Keratinocyte (primary cell): ENCODE measurements around the gene ZNF681. TPM values are rescaled to one million over a fixed set of nuclear protein-coding genes. Genes with fewer than 3 reads are reported as not detected.
A peak's percentile ranks its signal among the peaks of the same experiment; 100 is the strongest.

Experiments used
- DNase-seq: peaks from one replicate; pipeline ENCODE4 v3.0.0-alpha.2; 2011; ENCODE audit warnings: low read depth, missing footprints, low spot score
- FAIRE-seq: peaks from 2 replicates; lab custom pipeline; 2011; peaks lifted over from hg19 to GRCh38; lab: Jason Lieb, UNC
- H2AFZ ChIP-seq: 2 replicates; pipeline ENCODE4 v1.6.0; 2012; ENCODE audit warnings: low read length, control low read depth, inconsistent platforms; ENCODE audit not compliant: control insufficient read depth
- H3K27ac ChIP-seq: 2 replicates; pipeline ENCODE4 v1.5.1; 2011; ENCODE audit warnings: low read length; ENCODE audit not compliant: control insufficient read depth, insufficient read depth
- H3K27me3 ChIP-seq: 3 replicates; pipeline ENCODE4 v1.6.0; 2011; ENCODE audit warnings: low read length; ENCODE audit not compliant: control insufficient read depth, insufficient read depth; ENCODE audit errors: extremely low read depth
- H3K36me3 ChIP-seq, 2 experiments: 2 replicates in 1 of 2; 3 replicates in 1 of 2; pipeline ENCODE4 v1.5.1; 2011; ENCODE audit warnings: low read length in 2 of 2, mild to moderate bottlenecking in 1 of 2; ENCODE audit not compliant: control insufficient read depth in 2 of 2, insufficient read depth in 2 of 2; ENCODE audit errors: extremely low read depth in 1 of 2
- H3K4me1 ChIP-seq: 3 replicates; pipeline ENCODE4 v1.5.1; 2011; ENCODE audit warnings: low read length; ENCODE audit not compliant: control insufficient read depth, insufficient read depth; ENCODE audit errors: extremely low read depth
- H3K4me2 ChIP-seq: 3 replicates; pipeline ENCODE4 v1.6.0; 2011; ENCODE audit warnings: low read depth, low read length; ENCODE audit not compliant: control insufficient read depth, insufficient read depth; ENCODE audit errors: extremely low read depth
- H3K4me3 ChIP-seq, 3 experiments: fragments of 200-600 bp in 1 of 3; sonication (generic) in 1 of 3; 2 replicates in 2 of 3; 3 replicates in 1 of 3; pipeline ENCODE4 v1.5.1; 2011 to 2016; ENCODE audit warnings: low read length in 3 of 3, mild to moderate bottlenecking in 3 of 3, control low read depth in 2 of 3, inconsistent platforms in 1 of 3, low read depth in 1 of 3, mixed read lengths in 1 of 3, mixed run types in 1 of 3, moderate library complexity in 1 of 3; ENCODE audit not compliant: control insufficient read depth in 2 of 3, insufficient read depth in 2 of 3; ENCODE audit errors: extremely low read depth in 1 of 3
- H3K79me2 ChIP-seq: 2 replicates; pipeline ENCODE4 v1.6.0; 2012; ENCODE audit warnings: low read length; ENCODE audit not compliant: control insufficient read depth, insufficient read depth
- H3K9ac ChIP-seq: 3 replicates; pipeline ENCODE4 v1.6.0; 2011; ENCODE audit warnings: low read length; ENCODE audit not compliant: control insufficient read depth, insufficient read depth; ENCODE audit errors: extremely low read depth
- H3K9me1 ChIP-seq: 3 replicates; pipeline ENCODE4 v1.6.0; 2011; ENCODE audit warnings: low read length; ENCODE audit not compliant: control insufficient read depth, insufficient read depth; ENCODE audit errors: extremely low read depth
- H3K9me3 ChIP-seq: 2 replicates; pipeline ENCODE4 v1.5.1; 2012; ENCODE audit warnings: low read depth, low read length; ENCODE audit not compliant: control insufficient read depth
- H4K20me1 ChIP-seq: 3 replicates; pipeline ENCODE4 v1.6.0; 2011; ENCODE audit warnings: low read length; ENCODE audit not compliant: control insufficient read depth, insufficient read depth; ENCODE audit errors: extremely low read depth
- EZH2 ChIP-seq: IDR thresholded peaks from one replicate; pipeline ENCODE4 v1.6.1; 2012; ENCODE audit warnings: inconsistent platforms, mild to moderate bottlenecking, low read length, moderate library complexity
- dilution Hi-C: fragments of 300-500 bp; cut with MboI; formaldehyde crosslinking; loops from one replicate; pipeline ENCODE4 v1.7.0; 2020; ENCODE audit warnings: low sequenced_read_pairs; ENCODE audit not compliant: extremely low pct_ligation_motif_present
- polyA minus RNA-seq, 3 experiments: library from RNA; depleted of rRNA, polyadenylated mRNA; stranded (reverse); fragments of >200 nt; gene quantifications; 1 replicate in 1 of 3; 2 replicates in 1 of 3; 3 replicates in 1 of 3; pipeline ENCODE4 v1.2.3, GENCODE V29; 2011
- polyA plus RNA-seq, 5 experiments: library from polyadenylated mRNA; depleted of rRNA in 3 of 5; stranded (reverse) in 3 of 5; stranded (forward) in 1 of 5; unstranded in 1 of 5; fragments of >200 nt; gene quantifications; 1 replicate in 1 of 5; 2 replicates in 3 of 5; 3 replicates in 1 of 5; pipeline versions ENCODE4 v1.2.1 to v1.2.3, GENCODE V29; 2011 to 2012; ENCODE audit warnings: missing spikeins in 2 of 5, low read depth in 1 of 5, low replicate concordance in 1 of 5
- TF ChIP-seq, protein P1 (sequence below), 3 experiments: IDR thresholded peaks in 1 of 3; conservative IDR thresholded peaks in 1 of 3; optimal IDR thresholded peaks in 1 of 3; 2 replicates in 2 of 3; 3 replicates in 1 of 3; pipeline versions ENCODE3 to v1.5.1; 2011; ENCODE audit warnings: low read length in 3 of 3, mild to moderate bottlenecking in 3 of 3, moderate library complexity in 2 of 3, control low read depth in 1 of 3, inconsistent platforms in 1 of 3; ENCODE audit not compliant: insufficient read depth in 2 of 3; ENCODE audit errors: extremely low read depth in 1 of 3

ZNF681 gene
- 0.96 to 1.4 TPM (median 1.1 TPM) in 3 replicates for polyA plus RNA-seq
- polyA plus RNA-seq (2011; ENCODE audit: low read depth) = 2.4 TPM
- polyA plus RNA-seq (2011; cell fraction: cytosol; rRNA removed) = 0.43 and 1.00 TPM in 2 replicates
- polyA plus RNA-seq (2011; cell fraction: nucleus; rRNA removed) = 1.9 and 2.5 TPM in 2 replicates
- polyA plus RNA-seq (2012; ENCODE audit: low replicate concordance) = 1.5 and 2.4 TPM in 2 replicates
- polyA minus RNA-seq = 0.39 to 1.6 TPM (median 0.86 TPM) in 3 replicates
- 0.58 TPM for polyA minus RNA-seq (2011; cell fraction: cytosol; rRNA and poly(A)+ RNA removed)
- polyA minus RNA-seq (2011; cell fraction: nucleus; rRNA and poly(A)+ RNA removed) = 1.3 and 3.4 TPM in 2 replicates

DNA sequence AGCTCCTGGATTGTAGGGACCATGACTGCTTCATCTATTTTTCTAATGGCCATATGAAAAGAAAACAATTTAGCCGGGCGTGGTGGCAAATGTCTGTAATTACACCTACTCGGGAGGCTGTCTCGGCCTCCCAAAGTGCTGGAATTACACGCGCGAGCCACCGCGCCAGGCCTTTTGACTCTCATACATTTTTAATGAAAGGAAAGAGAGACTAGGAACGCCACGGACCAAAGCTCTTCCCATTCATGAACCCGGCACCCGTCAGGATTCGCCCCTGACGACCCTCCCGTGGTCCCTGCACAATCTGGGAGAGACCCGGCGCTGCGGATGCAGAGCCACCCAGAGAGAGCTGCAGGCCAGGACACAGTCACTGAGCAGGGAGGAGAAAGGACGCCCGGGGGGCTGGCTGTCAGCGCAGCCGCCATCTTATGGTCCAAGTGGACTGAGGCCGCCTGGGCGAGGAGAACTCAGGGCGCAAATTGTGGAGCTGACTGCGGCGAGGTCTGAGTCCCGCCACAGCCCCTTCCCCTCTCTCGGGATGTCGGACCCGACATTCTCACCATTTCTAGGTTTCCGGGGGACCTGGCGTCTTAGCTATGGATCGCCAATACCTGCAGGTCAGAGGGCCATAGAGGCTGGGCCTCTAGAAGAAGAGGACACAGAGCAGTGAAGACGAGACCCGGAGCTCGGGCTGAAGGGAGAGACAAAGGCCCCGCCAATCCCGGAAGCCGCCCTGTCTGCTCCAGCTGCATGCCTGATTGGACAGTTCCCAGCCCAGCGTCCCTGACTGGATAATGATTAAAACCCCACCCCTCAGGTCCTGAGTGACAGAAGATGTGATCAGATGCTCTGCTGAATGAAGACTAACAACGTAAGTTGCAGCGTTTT, at the start of gene ZNF681:
TSS of gene ZNF681 (minus strand) at position 705 of the 888 bp plus-strand sequence. CDS start at position 563, 142 bp downstream.
- peak; percentile 91 for FAIRE-seq
- H3K9ac ChIP-seq = peak within 1 kb of the TSS; percentile 94

DNA sequence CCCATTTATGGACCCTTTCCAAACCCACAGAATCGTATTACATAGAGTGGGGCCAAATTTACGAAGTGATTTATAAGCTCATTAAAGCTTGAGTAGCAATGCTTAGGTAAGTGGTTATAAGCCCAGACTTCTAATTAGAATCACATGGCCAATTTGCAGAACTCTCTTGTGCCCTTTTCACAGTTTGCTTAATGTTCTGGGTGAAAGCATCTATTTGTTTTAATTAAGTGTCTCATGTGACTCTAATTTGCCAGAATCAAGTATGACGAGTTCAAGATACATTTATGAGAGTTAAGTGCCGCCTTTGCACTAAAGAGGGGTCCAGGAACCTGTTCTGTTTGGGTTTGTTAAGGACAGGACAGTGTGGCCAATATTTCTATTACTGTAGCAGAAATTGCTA, 46.0 kb upstream of the ZNF681 start:
- Histone ChIP-seq H3K4me2 (no peak overlapping the region), H3K9me3 (no peaks in the 10 kb centered on the region), H3K36me3 (no peaks in the 10 kb centered on the region), H3K4me3 (no peak overlapping the region), H3K9ac (no peak overlapping the region), H4K20me1 (no peaks in the 10 kb centered on the region), H3K27me3 (no peaks in the 10 kb centered on the region), H2AFZ (no peak overlapping the region), H3K27ac (no peak overlapping the region), H3K9me1 (no peaks in the 10 kb centered on the region), H3K79me2 (no peaks in the 10 kb centered on the region), H3K4me1 (no peaks in the 10 kb centered on the region)
- FAIRE-seq = no peak
- TF ChIP-seq EZH2 = no peak
- TF ChIP-seq, protein P1, sequence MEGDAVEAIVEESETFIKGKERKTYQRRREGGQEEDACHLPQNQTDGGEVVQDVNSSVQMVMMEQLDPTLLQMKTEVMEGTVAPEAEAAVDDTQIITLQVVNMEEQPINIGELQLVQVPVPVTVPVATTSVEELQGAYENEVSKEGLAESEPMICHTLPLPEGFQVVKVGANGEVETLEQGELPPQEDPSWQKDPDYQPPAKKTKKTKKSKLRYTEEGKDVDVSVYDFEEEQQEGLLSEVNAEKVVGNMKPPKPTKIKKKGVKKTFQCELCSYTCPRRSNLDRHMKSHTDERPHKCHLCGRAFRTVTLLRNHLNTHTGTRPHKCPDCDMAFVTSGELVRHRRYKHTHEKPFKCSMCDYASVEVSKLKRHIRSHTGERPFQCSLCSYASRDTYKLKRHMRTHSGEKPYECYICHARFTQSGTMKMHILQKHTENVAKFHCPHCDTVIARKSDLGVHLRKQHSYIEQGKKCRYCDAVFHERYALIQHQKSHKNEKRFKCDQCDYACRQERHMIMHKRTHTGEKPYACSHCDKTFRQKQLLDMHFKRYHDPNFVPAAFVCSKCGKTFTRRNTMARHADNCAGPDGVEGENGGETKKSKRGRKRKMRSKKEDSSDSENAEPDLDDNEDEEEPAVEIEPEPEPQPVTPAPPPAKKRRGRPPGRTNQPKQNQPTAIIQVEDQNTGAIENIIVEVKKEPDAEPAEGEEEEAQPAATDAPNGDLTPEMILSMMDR (optimal IDR thresholded peaks at IDR 0.05 in 1 of 3, IDR thresholded peaks at IDR 0.05 in 1 of 3, conservative IDR thresholded peaks at IDR 0.05 in 1 of 3; ENCODE audit: extremely low read depth in 1 of 3, insufficient read depth in 2 of 3, low read length in 3 of 3) = no peak
- DNase-seq = no peak
- dilution Hi-C loops = no loop called here

More for the DNA sequence above, at the start of gene ZNF681:
- Histone ChIP-seq H4K20me1 (no peaks in the 10 kb centered on the region), H3K4me3 (peak within 1 kb of the TSS; percentile 81 to 87 (median 82)), H3K9me1 (no peaks in the 10 kb centered on the region), H3K27ac (peak within 1 kb of the TSS; percentile 89), H3K79me2 (peaks cover 7% of the 10 kb centered on the region), H3K36me3 (peaks cover 0 to 2% of the 10 kb centered on the region in 2 experiments), H3K27me3 (no peaks in the 10 kb centered on the region), H2AFZ (peak within 1 kb of the TSS; percentile 99), H3K9me3 (peaks cover 3% of the 10 kb centered on the region), H3K4me2 (peak within 1 kb of the TSS; percentile 85), H3K4me1 (peaks cover 6% of the 10 kb centered on the region)
- dilution Hi-C loops = no loop called here
- TF ChIP-seq, protein P1 (optimal IDR thresholded peaks at IDR 0.05 in 1 of 3, IDR thresholded peaks at IDR 0.05 in 1 of 3, conservative IDR thresholded peaks at IDR 0.05 in 1 of 3; ENCODE audit: extremely low read depth in 1 of 3, insufficient read depth in 2 of 3, low read length in 3 of 3) = peak in 2 of 3 experiments; percentile 6 to 19
- no peak for TF ChIP-seq EZH2
- no peak for DNase-seq
